ENCODE measurements around the gene TRAF1.

The TRAF1 gene

GRCh38 chr9:120921661-120922181, 4.9 kb downstream of the TRAF1 start:
- TF ChIP-seq CTCF (conservative IDR thresholded peaks at IDR 0.05) = no peak
- peak overlapping the region; percentile 19; the same call in 1 of the 2 replicates for H3K27ac ChIP-seq

GRCh38 chr9:120920806-120921178, 5.8 kb downstream of the TRAF1 start:
- peak overlapping the region; percentile 19; the same call in 1 of the 2 replicates for H3K27ac ChIP-seq
- no peak for TF ChIP-seq CTCF (conservative IDR thresholded peaks at IDR 0.05)

DNA sequence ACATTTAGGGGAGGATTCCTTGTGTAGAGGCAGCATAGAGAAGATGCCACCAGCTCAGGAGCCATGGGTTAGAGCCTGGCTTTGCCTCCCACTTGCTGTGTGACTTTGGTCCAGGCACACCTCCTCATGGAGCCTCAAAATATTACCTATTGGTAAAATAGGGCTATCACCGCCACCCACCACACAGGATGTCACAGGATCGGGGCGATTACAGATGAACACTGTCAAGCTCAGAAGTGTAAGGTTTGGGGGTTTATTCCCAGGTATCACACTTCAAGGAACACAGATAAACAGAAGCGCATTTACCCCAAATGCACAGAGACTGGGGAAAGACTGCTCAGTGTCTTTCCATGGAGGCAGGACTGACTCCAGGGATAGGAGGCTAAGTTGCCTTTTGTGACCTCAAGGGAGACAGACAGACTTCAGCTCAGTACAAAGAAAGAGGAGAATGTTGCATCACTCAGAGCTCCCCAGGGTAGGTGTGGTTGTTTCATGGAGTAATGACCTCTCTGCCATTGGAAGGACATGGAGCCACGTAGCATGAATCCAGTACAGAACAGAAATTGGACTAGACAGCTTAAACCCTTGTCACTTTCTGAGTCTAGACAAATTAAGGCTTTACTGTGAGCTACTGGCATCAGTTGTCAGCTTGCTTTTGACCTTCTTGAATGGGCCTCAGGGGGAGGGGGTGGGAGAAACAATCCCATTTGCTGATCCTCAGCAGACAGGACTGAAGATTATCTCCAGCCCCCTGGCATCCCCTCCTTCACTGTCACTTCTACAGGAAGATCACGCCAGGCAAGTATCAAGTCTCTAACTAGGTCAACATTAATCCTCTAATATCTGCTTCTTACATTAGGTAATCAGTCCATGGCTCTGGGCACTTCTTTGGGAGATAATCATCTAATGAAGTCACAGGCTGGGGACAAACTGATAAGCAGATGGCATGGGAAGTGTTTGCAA, 6.5 kb downstream of the TRAF1 start:
- peak overlapping the region; percentile 19; the same call in 1 of the 2 replicates for H3K27ac ChIP-seq
- no peak for TF ChIP-seq CTCF (conservative IDR thresholded peaks at IDR 0.05)

DNA sequence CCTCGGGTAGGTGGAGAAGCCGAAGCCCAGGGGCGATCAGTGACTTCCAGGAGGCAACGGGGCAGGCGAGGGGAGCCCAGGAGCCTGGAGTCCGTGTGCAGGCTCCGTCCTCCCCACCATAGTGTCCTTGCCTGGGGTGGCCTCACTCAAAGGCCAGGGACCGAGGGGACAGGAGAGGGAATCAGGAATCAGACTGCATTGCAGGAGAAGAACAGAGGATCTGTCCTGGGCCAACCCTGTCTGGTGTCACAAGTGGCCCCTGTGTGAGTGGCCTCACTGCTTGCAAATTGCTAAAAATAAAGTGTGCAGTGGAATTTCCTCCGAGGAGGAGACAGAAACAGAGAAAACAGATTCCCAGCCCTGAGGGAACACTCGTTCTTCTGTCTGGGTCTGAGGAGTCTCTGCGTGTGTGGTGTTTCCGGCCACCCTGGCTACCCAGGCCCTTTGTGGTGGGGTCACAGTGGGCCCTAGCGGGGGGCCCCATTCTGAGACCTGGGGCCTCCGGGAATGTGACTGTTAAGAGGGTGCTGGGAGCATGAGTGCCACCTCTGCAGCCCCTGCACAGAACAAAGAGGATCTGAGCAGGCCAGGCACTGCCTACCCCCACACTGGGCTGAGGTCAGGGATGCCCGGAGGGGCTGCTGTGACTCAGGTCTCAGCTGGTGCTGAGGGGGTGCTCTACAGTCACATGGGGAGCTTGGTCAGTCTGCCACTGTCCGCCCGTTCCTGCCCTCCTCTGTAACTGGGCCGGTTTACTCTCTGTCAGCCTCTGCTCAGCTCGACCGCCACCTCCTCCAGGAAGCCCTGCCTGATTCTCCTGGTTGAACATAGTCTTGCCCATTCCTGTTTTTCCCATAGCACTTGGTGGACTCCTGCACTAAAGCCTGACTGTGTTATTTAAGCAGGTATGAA, 7.4 kb downstream of the TRAF1 start:
- peak overlapping the region; percentile 19; the same call in 1 of the 2 replicates for H3K27ac ChIP-seq
- TF ChIP-seq CTCF (conservative IDR thresholded peaks at IDR 0.05) = no peak

DNA sequence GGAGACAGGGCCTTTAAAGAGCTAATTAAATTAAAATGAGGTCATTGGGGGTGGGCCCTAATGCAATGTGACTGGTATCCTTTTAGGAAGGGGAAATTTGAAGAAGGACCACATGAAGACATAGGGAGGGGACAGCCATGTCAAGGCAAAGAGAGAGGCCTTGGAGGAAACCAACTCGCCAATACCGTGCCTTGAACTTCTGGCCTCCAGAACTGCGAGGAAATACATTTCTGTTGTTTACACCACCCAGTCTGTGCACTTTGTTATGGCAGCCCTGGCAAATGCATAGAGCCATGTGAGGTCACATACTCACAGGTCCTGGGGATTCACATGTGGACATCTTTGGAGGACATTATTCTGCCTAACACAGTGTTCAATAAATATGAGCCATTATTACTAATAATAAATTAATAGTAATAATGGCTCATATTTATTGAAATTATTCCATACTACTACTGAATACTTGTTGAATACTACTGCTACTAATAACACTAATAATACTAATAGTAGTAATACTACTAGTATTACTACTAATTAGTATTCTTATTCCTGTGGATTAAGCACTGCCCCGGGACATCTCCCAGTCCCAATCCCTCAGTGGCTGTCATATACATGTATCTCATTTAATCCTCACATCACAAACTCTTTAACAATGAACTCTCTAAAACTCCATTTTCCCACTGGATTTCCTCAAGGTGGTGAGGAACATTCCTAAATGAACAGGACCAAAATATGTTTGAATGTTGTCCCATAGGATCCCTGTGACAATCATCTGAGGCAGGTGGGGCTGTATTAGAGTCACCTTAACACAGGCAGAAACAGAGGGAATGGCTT, 8.4 kb downstream of the TRAF1 start:
- peak overlapping the region; percentile 74; the same call in 1 of the 2 replicates for H3K27ac ChIP-seq
- no peak for TF ChIP-seq CTCF (conservative IDR thresholded peaks at IDR 0.05)

DNA sequence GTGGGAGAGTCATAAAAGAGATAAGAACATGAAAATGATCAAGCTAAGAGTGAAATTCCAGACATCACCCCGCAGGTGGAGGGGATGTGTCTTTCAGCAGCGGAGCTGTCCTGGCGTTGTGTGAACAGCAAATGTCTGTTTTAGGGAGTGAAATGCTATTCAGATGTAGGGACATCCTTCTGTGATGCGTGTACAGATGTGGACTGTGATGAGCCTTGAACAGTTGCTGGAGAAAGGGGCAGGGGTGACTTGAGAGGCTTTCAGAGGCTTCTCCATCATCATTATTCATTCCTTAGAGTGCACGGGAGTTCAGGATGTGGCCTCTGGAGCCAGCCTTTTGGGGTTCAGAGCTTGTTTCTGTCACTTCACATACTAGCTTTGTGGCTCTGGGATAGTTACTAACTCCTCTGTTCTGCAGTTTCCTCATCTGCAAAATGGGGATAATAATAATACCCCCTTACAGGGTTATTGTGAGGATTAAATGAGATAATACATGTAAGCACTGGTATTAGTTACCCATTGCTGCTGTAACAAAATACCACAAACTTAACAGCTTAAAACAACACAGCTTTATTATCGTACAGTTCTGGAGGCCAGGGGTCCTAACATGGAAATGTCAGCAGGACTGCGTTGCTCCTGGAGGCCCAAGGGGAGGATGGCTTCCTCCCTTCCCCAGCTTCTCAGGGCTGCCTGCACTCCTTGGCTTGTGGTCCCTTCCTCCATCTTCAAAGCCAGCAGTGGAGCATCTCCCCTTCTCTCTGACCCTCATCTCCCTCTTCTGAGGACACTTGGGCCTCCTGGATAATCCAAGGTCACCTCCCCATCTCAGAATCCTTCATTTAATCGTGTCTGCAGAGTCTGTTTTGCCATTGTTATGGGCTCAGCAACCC, 9.4 kb downstream of the TRAF1 start:
- H3K27ac ChIP-seq = peak overlapping the region; percentile 74

More for the DNA sequence above, 9.4 kb downstream of the TRAF1 start:
- no peak for TF ChIP-seq CTCF (conservative IDR thresholded peaks at IDR 0.05)

Measured in VCaP (cell line).